HG02943 (cell line): ENCODE data around the gene PXDC1.

ENCODE experiments used
- ATAC-seq: cut with Tn5 transposase; IDR thresholded peaks from one replicate; pipeline ENCODE4 v1.9.1; 2021; ENCODE audit warnings: mild to moderate bottlenecking, low read depth, moderate library complexity; ENCODE audit not compliant: unreplicated experiment

PXDC1 gene

GRCh38 chr6:3751077-3751729, at the start of gene PXDC1:
PXDC1 (minus strand) TSS chr6:3751713; CDS start chr6:3751531, 182 bp downstream.
- no peak for ATAC-seq

GRCh38 chr6:3800850-3801591, 49.5 kb upstream of the PXDC1 start:
- no peak for ATAC-seq

GRCh38 chr6:3799719-3800118, 48.2 kb upstream of the PXDC1 start:
- no peak for ATAC-seq

GRCh38 chr6:3798055-3798919, 46.8 kb upstream of the PXDC1 start:
- ATAC-seq = no peak

DNA sequence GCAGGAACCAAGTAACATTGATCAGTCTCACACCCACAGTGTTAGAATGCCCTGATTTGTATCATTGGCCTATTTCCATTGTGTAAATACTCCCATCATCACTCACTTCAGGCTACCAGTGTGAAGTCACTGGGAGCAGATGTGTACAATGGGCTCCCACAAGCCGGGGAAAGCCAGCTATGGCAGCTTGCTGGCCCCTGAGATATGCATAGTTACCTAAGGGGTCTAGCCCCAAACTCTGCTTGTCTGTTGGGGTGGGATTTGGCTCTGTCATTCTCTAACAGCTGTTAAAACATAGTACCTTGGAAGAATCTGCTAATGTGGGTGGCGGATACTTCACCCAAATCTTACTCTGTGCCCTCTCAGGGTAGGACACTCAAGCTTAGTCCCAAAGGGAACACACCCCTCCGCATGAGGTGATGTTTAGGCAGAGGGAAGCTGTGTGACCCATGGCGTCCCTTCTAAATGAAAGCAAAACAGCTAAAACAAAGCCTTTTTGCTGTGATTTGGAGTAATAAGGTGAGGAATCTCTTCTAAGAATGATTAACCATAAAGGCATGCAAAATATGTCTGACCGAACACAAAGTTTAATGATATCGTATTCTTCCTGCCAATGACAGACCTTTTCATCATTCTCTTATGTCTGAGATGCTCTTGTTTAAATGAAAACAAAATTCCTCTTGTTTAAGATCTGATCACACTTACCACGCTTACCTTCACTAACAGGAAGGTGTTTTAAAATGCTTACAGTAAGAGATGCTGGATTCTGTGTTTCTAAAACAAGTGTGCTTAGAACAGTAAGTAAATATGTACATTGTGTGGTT, 45.9 kb upstream of the PXDC1 start:
- ATAC-seq = no peak

- ATAC-seq = no peak
Measured at GRCh38 chr6:3796719-3797041, 45.2 kb upstream of the PXDC1 start.

GRCh38 chr6:3795836-3796718, 44.6 kb upstream of the PXDC1 start:
- no peak for ATAC-seq

GRCh38 chr6:3794092-3794491, 42.6 kb upstream of the PXDC1 start:
- ATAC-seq = peak; percentile 60

DNA sequence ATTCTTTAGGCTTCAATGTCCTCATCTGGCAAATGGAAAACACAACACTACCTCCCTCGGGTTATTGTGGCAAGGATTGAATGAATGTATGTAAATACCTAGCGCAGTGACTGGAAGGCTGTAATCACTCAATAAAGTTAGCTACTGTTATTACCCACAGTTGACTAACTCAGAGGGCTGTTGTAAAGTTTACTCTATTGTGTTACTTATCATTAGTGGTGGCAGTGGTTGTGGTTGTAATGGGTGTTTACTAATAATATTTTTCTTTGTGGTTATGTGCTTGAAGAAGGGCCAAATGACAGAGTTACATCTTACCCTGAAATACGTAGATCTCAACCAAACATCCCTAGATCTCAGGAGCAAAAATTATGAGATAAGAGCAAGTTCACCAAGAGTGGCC, 42.0 kb upstream of the PXDC1 start:
- ATAC-seq = peak; percentile 36

DNA sequence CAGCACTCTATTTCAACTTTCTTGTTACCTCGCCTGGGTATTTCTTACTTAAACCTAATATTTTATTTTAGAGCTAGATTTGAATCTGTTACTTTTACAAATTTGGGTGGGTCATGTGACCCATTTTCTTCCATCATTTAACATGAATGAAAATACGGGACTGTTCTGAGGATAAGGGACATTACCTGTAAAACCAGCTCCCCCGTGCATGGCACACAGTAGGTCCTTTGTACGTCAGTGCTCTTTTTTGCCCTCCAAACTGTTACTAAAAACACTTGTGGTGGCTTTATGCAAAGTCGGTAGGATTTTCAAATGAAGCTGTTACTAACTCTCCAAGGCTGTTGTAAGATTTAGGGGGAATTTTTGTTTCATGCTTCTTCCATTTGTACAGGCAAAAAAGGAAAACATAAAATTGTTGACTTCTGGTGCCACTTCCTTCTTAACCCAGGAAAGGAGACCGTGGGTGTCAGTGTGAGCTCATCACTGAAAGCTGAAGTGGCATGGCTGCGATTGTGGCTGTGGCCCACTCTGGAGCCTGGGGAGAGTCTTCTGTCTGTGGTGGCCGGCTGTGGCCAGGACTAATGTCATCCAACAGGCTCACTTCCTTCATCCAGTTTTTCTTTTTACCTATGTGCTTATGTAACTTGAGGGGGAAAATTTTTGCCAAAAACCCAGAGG, 40.2 kb upstream of the PXDC1 start:
- no peak for ATAC-seq

DNA sequence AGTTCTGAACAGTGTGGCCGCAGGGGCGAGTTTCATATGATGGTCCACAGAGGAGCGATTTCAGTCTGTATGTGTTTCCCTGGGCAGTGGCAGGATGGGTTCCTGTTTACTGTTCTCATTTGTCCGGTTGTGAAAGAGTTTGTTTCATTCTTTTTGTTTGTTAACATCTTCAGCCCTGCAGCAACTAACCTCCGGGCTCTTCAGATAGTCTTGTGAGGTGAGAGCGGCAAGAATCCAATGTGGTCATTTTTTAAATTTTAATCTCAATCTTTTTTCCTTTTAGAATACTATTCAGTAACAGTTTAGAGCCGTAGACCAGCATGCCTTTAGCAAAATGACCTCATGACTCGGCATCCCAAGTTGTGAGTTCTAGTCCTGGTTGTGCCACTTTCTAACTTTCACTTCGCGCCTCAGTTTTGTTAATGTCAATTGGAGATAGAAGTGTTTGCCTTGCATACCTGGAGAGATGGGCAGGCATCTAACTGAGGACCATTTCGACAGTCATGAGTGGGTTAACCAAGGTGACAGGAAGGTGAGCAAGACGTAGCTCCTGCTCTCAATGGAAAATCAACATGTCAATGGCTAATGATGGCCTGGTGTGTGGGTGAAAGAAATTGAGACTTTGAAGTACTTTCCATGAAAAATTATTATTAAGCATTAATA, 38.5 kb upstream of the PXDC1 start:
- no peak for ATAC-seq

GRCh38 chr6:3789018-3789895, 37.7 kb upstream of the PXDC1 start:
- no peak for ATAC-seq

GRCh38 chr6:3788408-3789017, 37.0 kb upstream of the PXDC1 start:
- no peak for ATAC-seq

DNA sequence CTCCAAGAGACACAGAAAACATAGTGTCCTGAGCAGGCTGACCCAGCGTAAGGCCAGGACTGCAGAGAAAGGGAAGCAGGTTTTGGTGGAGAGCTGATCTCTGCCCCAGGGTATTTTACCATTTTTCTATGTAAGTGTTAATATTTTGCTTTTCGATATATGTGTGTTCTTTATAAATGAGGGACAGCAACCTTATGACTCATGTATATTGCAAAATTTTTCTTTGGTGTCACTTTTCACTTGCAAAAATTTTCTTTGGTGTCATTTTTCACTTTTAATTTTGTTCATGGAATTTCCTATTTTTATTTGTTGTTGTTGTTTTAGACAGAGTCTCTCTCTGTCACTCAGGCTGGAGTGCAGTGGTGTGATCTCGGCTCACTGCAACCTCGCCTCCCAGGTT, 34.6 kb upstream of the PXDC1 start:
- no peak for ATAC-seq

GRCh38 chr6:3785745-3786098, 34.2 kb upstream of the PXDC1 start:
- ATAC-seq = no peak

DNA sequence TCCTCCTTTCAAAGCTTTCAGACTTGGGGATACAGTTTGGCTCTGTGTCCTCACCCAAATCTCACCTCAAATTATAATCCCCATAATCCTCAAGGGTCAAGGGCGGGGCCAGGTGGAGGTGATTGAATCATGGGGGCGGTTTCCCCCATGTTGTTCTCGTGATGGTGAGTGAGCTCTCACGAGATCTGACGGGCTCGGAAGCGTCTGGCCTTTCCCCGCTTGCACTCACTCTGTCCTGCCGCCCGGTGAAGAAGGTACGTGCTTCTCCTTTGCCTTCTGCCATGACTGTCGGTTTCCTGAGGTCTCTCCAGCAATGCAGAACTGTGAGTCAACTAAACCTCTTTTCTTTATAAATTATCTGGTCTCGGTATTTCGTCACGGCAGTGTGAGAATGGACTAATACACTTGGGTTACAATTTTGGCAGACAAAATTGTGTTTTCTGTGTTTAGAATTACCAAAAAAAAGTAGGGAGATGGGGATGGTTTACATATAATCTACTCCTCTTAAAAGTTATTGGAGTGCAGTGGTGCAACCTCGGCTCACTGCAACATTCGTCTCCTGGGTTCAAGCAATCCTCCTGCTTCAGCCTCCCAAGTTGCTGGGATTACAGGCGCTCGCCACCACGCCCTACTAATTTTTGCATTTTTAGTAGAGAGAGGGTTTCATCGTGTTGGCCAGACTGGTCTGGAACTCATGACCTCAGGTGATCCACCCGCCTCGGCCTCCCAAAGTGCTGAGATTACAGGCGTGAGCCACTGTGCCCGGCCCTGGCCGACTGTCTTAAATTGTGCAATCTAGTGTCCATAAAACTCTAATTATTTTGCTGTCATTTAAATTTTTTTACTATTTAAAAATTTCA, 33.6 kb upstream of the PXDC1 start:
- ATAC-seq = no peak
